ENCODE data around the gene SEC22C. TPM values are rescaled to one million over a fixed set of nuclear protein-coding genes. Genes with fewer than 3 reads are reported as not detected.

The SEC22C gene
- total and polyA plus RNA-seq, 2 of the 13 experiments (the other 11 are each of a cell fraction or from before 2014, with no cell fraction given): 20.0 to 40.0 TPM

DNA sequence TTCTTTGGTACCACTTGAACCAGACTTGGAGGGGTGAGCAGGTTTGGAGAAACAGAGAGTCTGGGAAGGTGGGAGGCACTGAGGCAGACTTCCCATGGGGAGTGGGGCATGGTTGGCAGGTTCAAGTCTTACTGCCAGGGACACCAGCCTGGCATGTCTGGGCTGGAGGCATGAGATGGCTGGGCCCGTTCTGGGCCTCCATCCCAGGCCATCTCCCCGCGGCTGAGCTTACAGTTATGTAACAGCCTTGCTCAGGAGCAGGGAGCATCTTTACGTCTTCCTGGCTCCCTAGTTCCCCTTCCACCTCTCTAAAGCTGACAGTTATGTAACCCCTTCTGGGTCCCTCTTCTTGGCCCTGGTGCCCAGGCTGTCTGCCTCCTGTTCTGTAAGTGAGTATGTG is 66.9 kb downstream of the SEC22C start:
- Histone ChIP-seq H3K4me2 (ENCODE audit: low read depth, low read length) (no peak overlapping the region), H3K36me3 (replicated peaks in 1 of 2; ENCODE audit: control insufficient read depth in 1 of 2, insufficient read depth in 2 of 2, low read length in 2 of 2) (no peaks in the 10 kb centered on the region), H3K79me2 (ENCODE audit: insufficient read depth, low read length) (no peaks in the 10 kb centered on the region), H4K20me1 (ENCODE audit: insufficient read depth, low read length) (no peaks in the 10 kb centered on the region), H3K4me1 (ENCODE audit: insufficient read depth, low read length) (peaks cover 25% of the 10 kb centered on the region), H3K27ac (ENCODE audit: extremely low read length, insufficient read depth, low read length) (no peak overlapping the region), H3K27me3 (ENCODE audit: control insufficient read depth in 1 of 2, insufficient read depth in 2 of 2, low read length in 2 of 2) (no peaks in the 10 kb centered on the region; a peak in 1 of 5 replicates), H3K4me3 (replicated peaks in 1 of 3; ENCODE audit: insufficient read depth in 1 of 3, low read depth in 2 of 3, low read length in 3 of 3) (no peak overlapping the region), H3K9ac (ENCODE audit: insufficient read depth, low read depth, low read length) (no peak overlapping the region), H3K9me3 (ENCODE audit: low read length) (no peaks in the 10 kb centered on the region), H2AFZ (ENCODE audit: low read length) (no peak overlapping the region)
- intact Hi-C loops (cut with micrococcal nuclease; ENCODE audit: unreplicated experiment) (no loop called here), in situ Hi-C loops (cut with HindIII; ENCODE audit: extremely low pct_ligation_motif_present, low pct_unique_long_range_greater_than_20kb) (no loop called here)
- ATAC-seq: no peak
- ChIA-PET CTCF (ENCODE audit: low intra/inter-chr PET ratio, low total read pairs) (no interaction called here), POLR2A (no interaction called here)
- WGBS (ENCODE audit: low lambda C conversion rate): 18% methylated on average over 3 of the region's 4 CpGs
- no peak for DNase-seq (ENCODE audit: low spot score)
- BruUV-seq (replicated peaks): no TSS peak
- FAIRE-seq: no peak
- TF ChIP-seq ZNF746 (CRISPR knock-in tag; IDR thresholded peaks at IDR 0.05): no peak
- no peak for TF ChIP-seq ATF7 (IDR thresholded peaks at IDR 0.05)
- no peak for TF ChIP-seq ATF7 (CRISPR knock-in tag; IDR thresholded peaks at IDR 0.05)
- no peak for TF ChIP-seq ZNF550 (CRISPR knock-in tag; IDR thresholded peaks at IDR 0.05; ENCODE audit: borderline replicate concordance)
- no peak for TF ChIP-seq SMC3 (IDR thresholded peaks at IDR 0.05; ENCODE audit: low read length)
- no peak for TF ChIP-seq POLR2A (IDR thresholded peaks at IDR 0.05; ENCODE audit: insufficient read depth in 1 of 2, low read depth in 2 of 2, low read length in 2 of 2)
- TF ChIP-seq, protein P1, sequence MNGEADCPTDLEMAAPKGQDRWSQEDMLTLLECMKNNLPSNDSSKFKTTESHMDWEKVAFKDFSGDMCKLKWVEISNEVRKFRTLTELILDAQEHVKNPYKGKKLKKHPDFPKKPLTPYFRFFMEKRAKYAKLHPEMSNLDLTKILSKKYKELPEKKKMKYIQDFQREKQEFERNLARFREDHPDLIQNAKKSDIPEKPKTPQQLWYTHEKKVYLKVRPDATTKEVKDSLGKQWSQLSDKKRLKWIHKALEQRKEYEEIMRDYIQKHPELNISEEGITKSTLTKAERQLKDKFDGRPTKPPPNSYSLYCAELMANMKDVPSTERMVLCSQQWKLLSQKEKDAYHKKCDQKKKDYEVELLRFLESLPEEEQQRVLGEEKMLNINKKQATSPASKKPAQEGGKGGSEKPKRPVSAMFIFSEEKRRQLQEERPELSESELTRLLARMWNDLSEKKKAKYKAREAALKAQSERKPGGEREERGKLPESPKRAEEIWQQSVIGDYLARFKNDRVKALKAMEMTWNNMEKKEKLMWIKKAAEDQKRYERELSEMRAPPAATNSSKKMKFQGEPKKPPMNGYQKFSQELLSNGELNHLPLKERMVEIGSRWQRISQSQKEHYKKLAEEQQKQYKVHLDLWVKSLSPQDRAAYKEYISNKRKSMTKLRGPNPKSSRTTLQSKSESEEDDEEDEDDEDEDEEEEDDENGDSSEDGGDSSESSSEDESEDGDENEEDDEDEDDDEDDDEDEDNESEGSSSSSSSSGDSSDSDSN (CRISPR knock-in tag; IDR thresholded peaks at IDR 0.05): no peak
- TF ChIP-seq, protein P2, sequence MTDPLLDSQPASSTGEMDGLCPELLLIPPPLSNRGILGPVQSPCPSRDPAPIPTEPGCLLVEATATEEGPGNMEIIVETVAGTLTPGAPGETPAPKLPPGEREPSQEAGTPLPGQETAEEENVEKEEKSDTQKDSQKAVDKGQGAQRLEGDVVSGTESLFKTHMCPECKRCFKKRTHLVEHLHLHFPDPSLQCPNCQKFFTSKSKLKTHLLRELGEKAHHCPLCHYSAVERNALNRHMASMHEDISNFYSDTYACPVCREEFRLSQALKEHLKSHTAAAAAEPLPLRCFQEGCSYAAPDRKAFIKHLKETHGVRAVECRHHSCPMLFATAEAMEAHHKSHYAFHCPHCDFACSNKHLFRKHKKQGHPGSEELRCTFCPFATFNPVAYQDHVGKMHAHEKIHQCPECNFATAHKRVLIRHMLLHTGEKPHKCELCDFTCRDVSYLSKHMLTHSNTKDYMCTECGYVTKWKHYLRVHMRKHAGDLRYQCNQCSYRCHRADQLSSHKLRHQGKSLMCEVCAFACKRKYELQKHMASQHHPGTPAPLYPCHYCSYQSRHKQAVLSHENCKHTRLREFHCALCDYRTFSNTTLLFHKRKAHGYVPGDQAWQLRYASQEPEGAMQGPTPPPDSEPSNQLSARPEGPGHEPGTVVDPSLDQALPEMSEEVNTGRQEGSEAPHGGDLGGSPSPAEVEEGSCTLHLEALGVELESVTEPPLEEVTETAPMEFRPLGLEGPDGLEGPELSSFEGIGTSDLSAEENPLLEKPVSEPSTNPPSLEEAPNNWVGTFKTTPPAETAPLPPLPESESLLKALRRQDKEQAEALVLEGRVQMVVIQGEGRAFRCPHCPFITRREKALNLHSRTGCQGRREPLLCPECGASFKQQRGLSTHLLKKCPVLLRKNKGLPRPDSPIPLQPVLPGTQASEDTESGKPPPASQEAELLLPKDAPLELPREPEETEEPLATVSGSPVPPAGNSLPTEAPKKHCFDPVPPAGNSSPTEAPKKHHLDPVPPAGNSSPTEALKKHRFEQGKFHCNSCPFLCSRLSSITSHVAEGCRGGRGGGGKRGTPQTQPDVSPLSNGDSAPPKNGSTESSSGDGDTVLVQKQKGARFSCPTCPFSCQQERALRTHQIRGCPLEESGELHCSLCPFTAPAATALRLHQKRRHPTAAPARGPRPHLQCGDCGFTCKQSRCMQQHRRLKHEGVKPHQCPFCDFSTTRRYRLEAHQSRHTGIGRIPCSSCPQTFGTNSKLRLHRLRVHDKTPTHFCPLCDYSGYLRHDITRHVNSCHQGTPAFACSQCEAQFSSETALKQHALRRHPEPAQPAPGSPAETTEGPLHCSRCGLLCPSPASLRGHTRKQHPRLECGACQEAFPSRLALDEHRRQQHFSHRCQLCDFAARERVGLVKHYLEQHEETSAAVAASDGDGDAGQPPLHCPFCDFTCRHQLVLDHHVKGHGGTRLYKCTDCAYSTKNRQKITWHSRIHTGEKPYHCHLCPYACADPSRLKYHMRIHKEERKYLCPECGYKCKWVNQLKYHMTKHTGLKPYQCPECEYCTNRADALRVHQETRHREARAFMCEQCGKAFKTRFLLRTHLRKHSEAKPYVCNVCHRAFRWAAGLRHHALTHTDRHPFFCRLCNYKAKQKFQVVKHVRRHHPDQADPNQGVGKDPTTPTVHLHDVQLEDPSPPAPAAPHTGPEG (CRISPR knock-in tag; IDR thresholded peaks at IDR 0.05): no peak
- no peak for TF ChIP-seq ZNF816 (CRISPR knock-in tag; IDR thresholded peaks at IDR 0.05; ENCODE audit: borderline replicate concordance)
- TF ChIP-seq, protein P3, sequence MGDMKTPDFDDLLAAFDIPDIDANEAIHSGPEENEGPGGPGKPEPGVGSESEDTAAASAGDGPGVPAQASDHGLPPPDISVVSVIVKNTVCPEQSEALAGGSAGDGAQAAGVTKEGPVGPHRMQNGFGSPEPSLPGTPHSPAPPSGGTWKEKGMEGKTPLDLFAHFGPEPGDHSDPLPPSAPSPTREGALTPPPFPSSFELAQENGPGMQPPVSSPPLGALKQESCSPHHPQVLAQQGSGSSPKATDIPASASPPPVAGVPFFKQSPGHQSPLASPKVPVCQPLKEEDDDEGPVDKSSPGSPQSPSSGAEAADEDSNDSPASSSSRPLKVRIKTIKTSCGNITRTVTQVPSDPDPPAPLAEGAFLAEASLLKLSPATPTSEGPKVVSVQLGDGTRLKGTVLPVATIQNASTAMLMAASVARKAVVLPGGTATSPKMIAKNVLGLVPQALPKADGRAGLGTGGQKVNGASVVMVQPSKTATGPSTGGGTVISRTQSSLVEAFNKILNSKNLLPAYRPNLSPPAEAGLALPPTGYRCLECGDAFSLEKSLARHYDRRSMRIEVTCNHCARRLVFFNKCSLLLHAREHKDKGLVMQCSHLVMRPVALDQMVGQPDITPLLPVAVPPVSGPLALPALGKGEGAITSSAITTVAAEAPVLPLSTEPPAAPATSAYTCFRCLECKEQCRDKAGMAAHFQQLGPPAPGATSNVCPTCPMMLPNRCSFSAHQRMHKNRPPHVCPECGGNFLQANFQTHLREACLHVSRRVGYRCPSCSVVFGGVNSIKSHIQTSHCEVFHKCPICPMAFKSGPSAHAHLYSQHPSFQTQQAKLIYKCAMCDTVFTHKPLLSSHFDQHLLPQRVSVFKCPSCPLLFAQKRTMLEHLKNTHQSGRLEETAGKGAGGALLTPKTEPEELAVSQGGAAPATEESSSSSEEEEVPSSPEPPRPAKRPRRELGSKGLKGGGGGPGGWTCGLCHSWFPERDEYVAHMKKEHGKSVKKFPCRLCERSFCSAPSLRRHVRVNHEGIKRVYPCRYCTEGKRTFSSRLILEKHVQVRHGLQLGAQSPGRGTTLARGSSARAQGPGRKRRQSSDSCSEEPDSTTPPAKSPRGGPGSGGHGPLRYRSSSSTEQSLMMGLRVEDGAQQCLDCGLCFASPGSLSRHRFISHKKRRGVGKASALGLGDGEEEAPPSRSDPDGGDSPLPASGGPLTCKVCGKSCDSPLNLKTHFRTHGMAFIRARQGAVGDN (CRISPR knock-in tag; IDR thresholded peaks at IDR 0.05): no peak
- no peak for TF ChIP-seq GMEB2 (CRISPR knock-in tag; IDR thresholded peaks at IDR 0.05; ENCODE audit: low read depth)

All from HepG2 (cell line).